Peyer's patch (tissue), 4 donors: ENCODE results near the gene C6orf163.

Experiments
- POLR2A ChIP-seq, 2 donors: fragments of 450-650 bp; IDR thresholded peaks; one replicate each; pipeline ENCODE4 v1.5.1; 2017; ENCODE audit warnings: antibody characterized with exemption in 2 of 2, mild to moderate bottlenecking in 2 of 2, moderate library complexity in 2 of 2
- TF ChIP-seq, protein P1 (sequence below), 6 experiments: fragments of 450-650 bp in 4 of 6; fragments of 200-600 bp in 2 of 6; sonication (generic) in 1 of 6; IDR thresholded peaks; one replicate each; pipeline ENCODE4 v1.5.1; 2017 to 2019; ENCODE audit warnings: antibody characterized with exemption in 6 of 6, mild to moderate bottlenecking in 3 of 6, moderate library complexity in 1 of 6

GRCh38 chr6:87333591-87334181, 10.9 kb upstream of the C6orf163 start:
- TF ChIP-seq, protein P1, sequence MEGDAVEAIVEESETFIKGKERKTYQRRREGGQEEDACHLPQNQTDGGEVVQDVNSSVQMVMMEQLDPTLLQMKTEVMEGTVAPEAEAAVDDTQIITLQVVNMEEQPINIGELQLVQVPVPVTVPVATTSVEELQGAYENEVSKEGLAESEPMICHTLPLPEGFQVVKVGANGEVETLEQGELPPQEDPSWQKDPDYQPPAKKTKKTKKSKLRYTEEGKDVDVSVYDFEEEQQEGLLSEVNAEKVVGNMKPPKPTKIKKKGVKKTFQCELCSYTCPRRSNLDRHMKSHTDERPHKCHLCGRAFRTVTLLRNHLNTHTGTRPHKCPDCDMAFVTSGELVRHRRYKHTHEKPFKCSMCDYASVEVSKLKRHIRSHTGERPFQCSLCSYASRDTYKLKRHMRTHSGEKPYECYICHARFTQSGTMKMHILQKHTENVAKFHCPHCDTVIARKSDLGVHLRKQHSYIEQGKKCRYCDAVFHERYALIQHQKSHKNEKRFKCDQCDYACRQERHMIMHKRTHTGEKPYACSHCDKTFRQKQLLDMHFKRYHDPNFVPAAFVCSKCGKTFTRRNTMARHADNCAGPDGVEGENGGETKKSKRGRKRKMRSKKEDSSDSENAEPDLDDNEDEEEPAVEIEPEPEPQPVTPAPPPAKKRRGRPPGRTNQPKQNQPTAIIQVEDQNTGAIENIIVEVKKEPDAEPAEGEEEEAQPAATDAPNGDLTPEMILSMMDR (IDR thresholded peaks at IDR 0.05), result no peak
- TF ChIP-seq POLR2A (IDR thresholded peaks at IDR 0.05), result no peak
